GM12873 (cell line): ENCODE measurements around the gene SMG6.

ENCODE experiments used
- CTCF ChIP-seq: IDR thresholded peaks from 2 replicates; pipeline ENCODE4 v1.5.1; 2012; ENCODE audit warnings: low read depth, mild to moderate bottlenecking, moderate library complexity, low read length, control low read depth; ENCODE audit not compliant: insufficient read depth; ENCODE audit errors: missing control alignments

SMG6 gene

GRCh38 chr17:2022647-2023240 lies 280.8 kb downstream of the SMG6 start:
- no peak for TF ChIP-seq CTCF

DNA sequence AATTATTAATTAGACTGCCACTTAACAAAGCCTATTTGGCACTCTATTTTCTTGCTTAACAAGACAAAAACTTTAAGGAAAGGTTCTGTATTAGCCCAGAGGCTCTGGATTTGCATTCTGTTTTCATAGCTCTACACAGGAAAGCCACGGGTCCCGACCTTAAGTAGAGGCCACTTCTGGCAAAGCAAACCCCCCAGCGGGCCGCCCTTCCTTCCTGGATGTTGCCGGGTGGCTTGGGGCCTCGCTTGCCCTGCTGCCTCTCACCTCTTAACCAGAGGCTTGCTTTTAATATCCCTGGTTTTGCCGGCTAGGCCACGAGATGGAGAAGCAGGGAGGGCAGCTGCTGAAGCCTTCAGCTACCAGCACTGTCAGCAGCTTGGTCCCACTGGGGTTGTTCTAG lies 282.9 kb downstream of the SMG6 start:
- no peak for TF ChIP-seq CTCF

DNA sequence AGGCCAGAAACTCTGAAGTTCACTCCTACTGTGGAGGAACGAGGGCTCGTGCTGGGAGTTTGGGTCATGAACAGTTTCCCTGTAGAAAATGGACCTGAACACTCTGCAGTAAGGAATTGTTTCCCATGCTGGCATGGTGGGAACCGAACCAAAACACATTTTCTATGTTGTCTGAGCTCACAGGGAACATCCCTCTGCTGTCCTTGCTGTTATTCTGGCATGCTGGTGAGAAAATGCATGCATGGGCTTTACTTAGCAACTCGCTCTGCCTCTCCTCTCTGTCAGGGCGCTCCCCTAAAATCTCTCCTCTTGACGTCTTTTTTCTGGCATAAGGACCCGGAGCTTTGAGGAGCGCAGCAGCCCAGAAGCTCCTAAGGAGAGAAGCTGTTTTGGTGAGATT lies 283.9 kb downstream of the SMG6 start:
- no peak for TF ChIP-seq CTCF

- TF ChIP-seq CTCF, result no peak
Measured at GRCh38 chr17:2018716-2019510, 284.7 kb downstream of the SMG6 start.

DNA sequence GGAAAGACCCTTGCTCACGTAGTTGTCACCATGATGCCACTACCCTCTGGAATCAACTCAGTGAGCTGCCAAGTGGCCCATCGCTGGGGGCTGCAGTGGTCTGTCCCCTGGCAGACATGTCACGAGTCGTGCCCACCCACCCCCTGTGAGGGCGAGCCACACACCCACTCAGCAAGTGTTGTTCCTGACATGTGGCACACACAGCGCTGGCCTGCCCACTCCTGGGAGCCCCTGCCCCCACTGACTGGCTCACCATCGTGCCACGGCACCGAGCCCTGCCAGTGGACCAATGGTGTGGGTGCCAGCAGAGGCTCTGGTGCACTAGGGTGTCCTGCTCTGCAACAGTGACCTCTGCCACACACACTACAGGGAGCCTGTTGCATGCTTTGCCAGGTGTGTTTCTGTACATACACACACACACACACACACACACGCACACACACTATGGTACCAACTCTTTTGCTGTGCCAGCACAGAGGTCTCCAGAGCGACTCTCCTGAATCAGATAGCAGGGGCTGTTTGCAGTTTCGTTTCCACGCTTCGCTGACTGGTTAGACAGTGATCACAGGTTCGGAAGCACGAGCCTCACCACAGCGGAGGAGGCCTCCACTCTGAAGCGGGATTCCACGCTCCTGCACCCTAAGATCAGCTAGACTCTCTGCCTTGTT lies 286.2 kb downstream of the SMG6 start:
- TF ChIP-seq CTCF, result no peak

DNA sequence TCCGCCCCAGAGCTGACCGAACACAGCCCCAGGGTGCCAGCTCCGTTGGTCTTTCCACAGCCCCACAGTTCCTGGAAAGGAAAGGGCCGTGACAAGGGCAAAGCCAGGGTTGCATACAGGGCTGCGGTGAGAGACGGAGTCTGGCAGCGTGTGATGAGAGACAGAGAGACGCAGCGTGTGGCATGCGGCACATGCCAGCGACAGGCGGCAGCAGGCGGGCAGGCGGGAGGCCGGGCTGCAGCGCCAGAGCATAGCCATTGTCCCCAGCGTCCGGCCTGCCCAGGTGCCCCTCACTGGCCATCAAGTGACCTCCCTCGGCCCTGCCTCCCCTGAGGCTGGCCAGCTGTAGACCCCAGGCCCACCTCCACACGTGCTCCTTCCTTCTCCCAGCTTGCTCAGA lies 287.1 kb downstream of the SMG6 start:
- TF ChIP-seq CTCF, result no peak

- no peak for TF ChIP-seq CTCF
Measured at GRCh38 chr17:2015314-2015713, 288.3 kb downstream of the SMG6 start.
